CD14-positive monocyte (primary cell): ENCODE results near the gene CEACAM18. TPM values are rescaled to one million over a fixed set of nuclear protein-coding genes. Genes with fewer than 3 reads are reported as not detected.

Experiments
- DNase-seq, 3 donors: peaks; one replicate each; pipeline ENCODE4 v3.0.0-alpha.2; 2011 to 2022
- H2AFZ ChIP-seq: 2 replicates; pipeline ENCODE4 v1.6.0; 2012; ENCODE audit warnings: mild to moderate bottlenecking, low read depth, low read length, inconsistent platforms; ENCODE audit not compliant: insufficient read depth, poor library complexity, severe bottlenecking
- H3K27ac ChIP-seq, 2 donors: 1 replicate in 1 of 2; 2 replicates in 1 of 2; pipeline ENCODE4 v1.5.1; 2012 to 2013; ENCODE audit warnings: low read length in 2 of 2, control low read depth in 1 of 2, inconsistent platforms in 1 of 2, low read depth in 1 of 2, mild to moderate bottlenecking in 1 of 2
- H3K27me3 ChIP-seq, 2 donors: one replicate each; pipeline versions ENCODE4 v1.6.0 to v1.6.1; 2011 to 2013; ENCODE audit warnings: low read length in 2 of 2; ENCODE audit not compliant: control insufficient read depth in 2 of 2, insufficient read depth in 2 of 2
- H3K36me3 ChIP-seq, 2 donors: replicated peaks in 1 of 2; 1 replicate in 1 of 2; 2 replicates in 1 of 2; pipeline versions ENCODE4 v1.5.1 to v1.6.1; 2012 to 2013; ENCODE audit warnings: low read length in 2 of 2, control low read depth in 1 of 2, inconsistent platforms in 1 of 2, mild to moderate bottlenecking in 1 of 2; ENCODE audit not compliant: insufficient read depth in 2 of 2, control insufficient read depth in 1 of 2
- H3K4me1 ChIP-seq, 2 donors: 1 replicate in 1 of 2; 2 replicates in 1 of 2; pipeline versions ENCODE4 v1.5.1 to v1.6.1; 2012 to 2013; ENCODE audit warnings: low read length in 2 of 2, control low read depth in 1 of 2, inconsistent platforms in 1 of 2, mild to moderate bottlenecking in 1 of 2, moderate library complexity in 1 of 2; ENCODE audit not compliant: insufficient read depth in 2 of 2, control insufficient read depth in 1 of 2
- H3K4me2 ChIP-seq: replicated peaks from 2 replicates; pipeline ENCODE3; 2012; ENCODE audit warnings: low read length, moderate library complexity, mild to moderate bottlenecking; ENCODE audit not compliant: poor library complexity, severe bottlenecking; ENCODE audit errors: extremely low read depth
- H3K4me3 ChIP-seq, 3 experiments: fragments of 200-600 bp in 1 of 3; sonication (generic) in 1 of 3; replicated peaks in 1 of 3; 1 replicate in 2 of 3; 2 replicates in 1 of 3; pipeline ENCODE4 v1.5.1; 2011 to 2013; ENCODE audit warnings: low read length in 3 of 3, mild to moderate bottlenecking in 3 of 3, control low read depth in 2 of 3, low read depth in 2 of 3, inconsistent platforms in 1 of 3, moderate library complexity in 1 of 3
- H3K79me2 ChIP-seq: 2 replicates; pipeline ENCODE4 v1.6.0; 2012; ENCODE audit warnings: mild to moderate bottlenecking, control low read depth, inconsistent platforms, low read length, moderate library complexity; ENCODE audit not compliant: insufficient read depth
- H3K9ac ChIP-seq: 2 replicates; pipeline ENCODE4 v1.6.0; 2017; ENCODE audit warnings: low read length, mild to moderate bottlenecking; ENCODE audit not compliant: insufficient read depth, poor library complexity, severe bottlenecking
- H3K9me3 ChIP-seq, 2 donors: replicated peaks in 1 of 2; 1 replicate in 1 of 2; 2 replicates in 1 of 2; pipeline versions ENCODE4 v1.5.1 to v1.6.1; 2012 to 2013; ENCODE audit warnings: low read length in 2 of 2, control low read depth in 1 of 2; ENCODE audit not compliant: control insufficient read depth in 1 of 2, insufficient read depth in 1 of 2
- H4K20me1 ChIP-seq: 2 replicates; pipeline ENCODE4 v1.6.0; 2012; ENCODE audit warnings: mild to moderate bottlenecking, low read length, control low read depth, moderate library complexity; ENCODE audit not compliant: insufficient read depth
- H3K27ac Mint-ChIP-seq, 7 donors: one replicate each; pipeline ENCODE4 v1.8.0; 2020; ENCODE audit warnings: mild to moderate bottlenecking in 7 of 7, mixed read lengths in 7 of 7, moderate library complexity in 6 of 7, inconsistent platforms in 2 of 7
- H3K27me3 Mint-ChIP-seq, 3 donors: one replicate each; pipeline ENCODE4 v1.8.0; 2021 to 2022; ENCODE audit warnings: low read depth in 3 of 3, mild to moderate bottlenecking in 3 of 3, mixed read lengths in 3 of 3, moderate library complexity in 3 of 3, inconsistent platforms in 1 of 3
- H3K36me3 Mint-ChIP-seq, 2 donors: one replicate each; pipeline ENCODE4 v1.8.0; 2020; ENCODE audit warnings: mixed read lengths in 2 of 2, inconsistent platforms in 1 of 2, mild to moderate bottlenecking in 1 of 2
- H3K4me1 Mint-ChIP-seq: one replicate; pipeline ENCODE4 v1.8.0; 2020; ENCODE audit warnings: mild to moderate bottlenecking, mixed read lengths
- H3K4me3 Mint-ChIP-seq, 2 donors: one replicate each; pipeline ENCODE4 v1.8.0; 2020; ENCODE audit warnings: mild to moderate bottlenecking in 2 of 2, mixed read lengths in 2 of 2, moderate library complexity in 1 of 2
- H3K9me3 Mint-ChIP-seq, 7 donors: one replicate each; pipeline ENCODE4 v1.8.0; 2020 to 2022; ENCODE audit warnings: mixed read lengths in 7 of 7, mild to moderate bottlenecking in 6 of 7, moderate library complexity in 6 of 7, inconsistent platforms in 2 of 7
- CTCF ChIP-seq: fragments of 200-600 bp; IDR thresholded peaks from one replicate; pipeline ENCODE4 v1.8.0; 2022; ENCODE audit warnings: antibody characterized with exemption, mild to moderate bottlenecking
- WGBS: methylation state at CpG from one replicate; pipeline ENCODE4 v1.1.5; 2013; ENCODE audit warnings: missing lambda C conversion rate; ENCODE audit not compliant: insufficient coverage; 5-methylcytosine and 5-hydroxymethylcytosine counted together
- intact Hi-C, 2 donors: fragments of 100-400 bp; cut with micrococcal nuclease; formaldehyde crosslinking; loops; one replicate each; pipeline versions ENCODE4 v1.15.0 to v1.15.1; 2023
- polyA plus RNA-seq, 3 donors: library from polyadenylated mRNA; depleted of rRNA in 1 of 3; unstranded in 2 of 3; stranded (reverse) in 1 of 3; fragments of 300-500 nt in 2 of 3; fragments of >200 nt in 1 of 3; fragmentation: Illumina TruSeq in 2 of 3; gene quantifications; 1 replicate in 2 of 3; 2 replicates in 1 of 3; pipeline ENCODE4 v1.2.3, GENCODE V29; 2012 to 2021

CEACAM18 gene
- polyA plus RNA-seq, 3 donors, result not detected

- no peaks in the 10 kb centered on the region for H3K79me2 ChIP-seq
- no peaks in the 10 kb centered on the region for H3K36me3 ChIP-seq
- H3K36me3 Mint-ChIP-seq, result no peaks in the 10 kb centered on the region
- no CpG with 5 or more reads among the region's 2 CpGs for WGBS
- H3K4me1 Mint-ChIP-seq, result peaks cover 18% of the 10 kb centered on the region
- H3K9me3 Mint-ChIP-seq, result peaks cover 0 to 4% (median 0%) of the 10 kb centered on the region in 7 donors
- intact Hi-C loops, result no loop called here
- no peak overlapping the region for H3K4me3 Mint-ChIP-seq
- no peak for TF ChIP-seq CTCF
- no peaks in the 10 kb centered on the region for H3K27me3 ChIP-seq
- H3K27me3 Mint-ChIP-seq, result peaks cover 2 to 12% (median 10%) of the 10 kb centered on the region in 3 donors
- H3K4me3 ChIP-seq, result no peak overlapping the region
- H3K4me1 ChIP-seq, result peaks cover 15% of the 10 kb centered on the region in 2 donors
- H3K4me2 ChIP-seq, result no peak overlapping the region
- no peak for DNase-seq
- H3K9ac ChIP-seq, result no peak overlapping the region
- H3K9me3 ChIP-seq, result no peaks in the 10 kb centered on the region
- no peaks in the 10 kb centered on the region for H4K20me1 ChIP-seq
- H3K27ac Mint-ChIP-seq, result no peak overlapping the region
- H2AFZ ChIP-seq, result no peak overlapping the region
- no peak overlapping the region for H3K27ac ChIP-seq
These were observed 51.0 kb downstream of the CEACAM18 start for GRCh38 chr19:51529301-51529700.

DNA sequence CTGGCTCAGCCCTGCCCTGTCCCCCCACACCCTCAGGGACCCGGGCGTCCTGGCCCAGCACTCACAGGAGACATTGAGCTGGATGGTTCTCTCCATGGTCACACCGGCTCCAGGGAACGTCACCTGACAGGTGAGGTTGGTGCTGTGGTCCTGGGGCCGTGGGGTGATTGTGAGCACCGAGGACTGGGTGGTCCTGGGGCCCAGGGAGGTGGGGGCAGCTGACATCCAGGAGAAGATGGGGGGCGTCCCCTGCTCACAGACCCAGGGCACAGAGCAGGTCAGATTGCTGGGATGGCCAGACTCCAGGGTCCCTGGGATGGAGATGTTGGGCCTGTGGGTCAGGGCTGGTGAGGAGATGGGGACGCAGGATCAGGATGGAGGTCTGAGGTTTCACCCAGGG, 52.3 kb downstream of the CEACAM18 start:
- no peaks in the 10 kb centered on the region for H4K20me1 ChIP-seq
- no peak for DNase-seq
- TF ChIP-seq CTCF, result no peak
- peaks cover 15% of the 10 kb centered on the region in 2 donors for H3K4me1 ChIP-seq
- WGBS, result 100% methylated on average over 4 of the region's 8 CpGs
- Mint-ChIP-seq H3K27me3 (peaks cover 2 to 12% (median 9%) of the 10 kb centered on the region in 3 donors), H3K4me3 (no peak overlapping the region), H3K36me3 (no peaks in the 10 kb centered on the region), H3K27ac (no peak overlapping the region), H3K9me3 (peaks cover 0 to 2% (median 0%) of the 10 kb centered on the region in 7 donors), H3K4me1 (peaks cover 15% of the 10 kb centered on the region)
- H3K36me3 ChIP-seq, result no peaks in the 10 kb centered on the region
- H3K9me3 ChIP-seq, result no peaks in the 10 kb centered on the region
- H3K27me3 ChIP-seq, result no peaks in the 10 kb centered on the region
- no peak overlapping the region for H3K9ac ChIP-seq
- H3K79me2 ChIP-seq, result no peaks in the 10 kb centered on the region
- intact Hi-C loops, result no loop called here
- no peak overlapping the region for H3K4me2 ChIP-seq
- H2AFZ ChIP-seq, result no peak overlapping the region
- H3K4me3 ChIP-seq, result no peak overlapping the region
- H3K27ac ChIP-seq, result no peak overlapping the region
